ENCODE results near the gene DEPDC7. TPM values are rescaled to one million over a fixed set of nuclear protein-coding genes. Genes with fewer than 3 reads are reported as not detected.

DEPDC7 gene
- total RNA-seq, 1 experiment from 2014 or later: 1.2 TPM

DNA sequence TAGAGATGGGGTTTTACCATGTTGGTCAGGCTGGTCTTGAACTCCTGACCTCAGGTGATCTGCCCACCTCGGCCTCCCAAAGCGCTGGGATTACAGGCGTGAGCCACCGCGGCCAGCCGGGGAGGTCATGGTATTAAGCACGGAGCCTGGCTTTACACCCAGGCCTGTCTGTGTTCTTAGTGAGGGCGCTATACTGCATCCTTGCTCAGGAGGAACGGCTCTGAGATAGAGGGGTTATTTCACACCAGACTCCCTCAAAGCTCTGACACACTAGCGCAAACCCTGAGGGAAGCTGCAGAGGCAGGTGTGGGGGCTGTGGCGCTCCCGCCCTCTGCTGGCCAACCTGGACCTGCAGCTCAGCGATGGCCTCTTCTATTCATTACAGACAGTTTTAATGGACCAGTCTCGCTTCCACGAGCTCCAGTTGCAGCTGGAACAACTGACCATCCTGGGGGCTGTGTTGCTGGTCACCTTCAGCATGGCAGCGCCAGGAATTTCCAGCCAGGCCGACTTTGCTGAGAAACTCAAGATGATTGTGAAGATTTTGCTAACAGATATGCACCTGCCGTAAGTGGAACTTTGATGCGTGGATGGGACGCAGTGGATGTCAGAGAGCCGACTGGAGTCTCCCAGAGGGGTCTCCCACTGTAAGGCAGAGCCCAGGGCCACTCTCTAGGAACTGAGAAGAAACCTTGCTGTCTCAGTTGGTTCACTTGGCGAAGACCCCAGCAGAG is 49.9 kb downstream of the DEPDC7 start:
- Histone ChIP-seq H3K27me3 (ENCODE audit: insufficient read depth, low read depth) (no peaks in the 10 kb centered on the region), H3K9me3 (ENCODE audit: insufficient read depth, low read depth) (no peaks in the 10 kb centered on the region), H3K36me3 (ENCODE audit: low read depth) (no peaks in the 10 kb centered on the region), H3K4me3 (no peak overlapping the region), H3F3A (ENCODE audit: insufficient read depth, low read depth) (no peaks in the 10 kb centered on the region), H3K79me2 (ENCODE audit: low read depth) (no peaks in the 10 kb centered on the region), H3K27ac (no peak overlapping the region), H3K4me2 (no peak overlapping the region), H4K20me1 (ENCODE audit: insufficient read depth) (no peaks in the 10 kb centered on the region), H3K4me1 (replicated peaks; ENCODE audit: insufficient read depth) (no peaks in the 10 kb centered on the region), H3K9me2 (ENCODE audit: insufficient read depth) (no peaks in the 10 kb centered on the region), H2AFZ (no peak overlapping the region)
- peak in 1 of 2 experiments; percentile 54 for DNase-seq
- intact Hi-C loops (cut with micrococcal nuclease; ENCODE audit: unreplicated experiment): loop anchor here (1.0 to 10.0 kb wide), 6 partner anchors 88 to 762 kb away; partner anchors contain the start of gene QSER1
- TF ChIP-seq, protein P1, sequence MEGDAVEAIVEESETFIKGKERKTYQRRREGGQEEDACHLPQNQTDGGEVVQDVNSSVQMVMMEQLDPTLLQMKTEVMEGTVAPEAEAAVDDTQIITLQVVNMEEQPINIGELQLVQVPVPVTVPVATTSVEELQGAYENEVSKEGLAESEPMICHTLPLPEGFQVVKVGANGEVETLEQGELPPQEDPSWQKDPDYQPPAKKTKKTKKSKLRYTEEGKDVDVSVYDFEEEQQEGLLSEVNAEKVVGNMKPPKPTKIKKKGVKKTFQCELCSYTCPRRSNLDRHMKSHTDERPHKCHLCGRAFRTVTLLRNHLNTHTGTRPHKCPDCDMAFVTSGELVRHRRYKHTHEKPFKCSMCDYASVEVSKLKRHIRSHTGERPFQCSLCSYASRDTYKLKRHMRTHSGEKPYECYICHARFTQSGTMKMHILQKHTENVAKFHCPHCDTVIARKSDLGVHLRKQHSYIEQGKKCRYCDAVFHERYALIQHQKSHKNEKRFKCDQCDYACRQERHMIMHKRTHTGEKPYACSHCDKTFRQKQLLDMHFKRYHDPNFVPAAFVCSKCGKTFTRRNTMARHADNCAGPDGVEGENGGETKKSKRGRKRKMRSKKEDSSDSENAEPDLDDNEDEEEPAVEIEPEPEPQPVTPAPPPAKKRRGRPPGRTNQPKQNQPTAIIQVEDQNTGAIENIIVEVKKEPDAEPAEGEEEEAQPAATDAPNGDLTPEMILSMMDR (conservative IDR thresholded peaks at IDR 0.05): peak; percentile 90
- TF ChIP-seq EZH2 (IDR thresholded peaks at IDR 0.05; ENCODE audit: low read depth): no peak
- POLR2A ChIA-PET (ENCODE audit: unreplicated experiment): no interaction called here
- BruUV-seq (replicated peaks): no TSS peak
- CTCF ChIA-PET: interaction anchor here (0.6 to 1.0 kb wide), 4 partner anchors 21 to 591 kb away, joined by 3 to 7 read pairs (median 4); no protein-coding TSS in a partner anchor

DNA sequence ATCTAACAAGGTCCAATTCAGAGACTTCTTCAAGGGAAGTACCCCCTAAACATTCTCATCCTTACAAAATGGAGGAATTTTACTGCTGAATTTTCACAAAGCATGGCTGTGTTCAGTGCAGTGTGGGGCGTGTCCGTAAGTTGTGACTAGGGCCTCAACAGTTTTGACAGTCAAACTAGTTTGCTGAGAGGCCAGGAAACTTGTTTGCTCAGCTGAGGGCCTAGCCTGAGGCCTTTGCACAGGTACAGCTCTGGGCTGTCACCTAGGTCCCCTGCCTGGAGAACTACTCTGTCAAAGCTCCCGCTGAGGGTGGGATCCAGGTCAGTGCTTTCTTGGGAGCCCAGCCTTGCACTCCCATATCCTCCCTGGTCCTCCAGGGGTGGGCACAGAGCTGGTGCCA is 51.6 kb downstream of the DEPDC7 start:
- intact Hi-C loops (cut with micrococcal nuclease; ENCODE audit: unreplicated experiment): loop anchor here (5.0 to 10.0 kb wide), 3 partner anchors 90 to 760 kb away; partner anchors contain the start of gene QSER1
- no peaks in the 10 kb centered on the region for H3K9me3 ChIP-seq (ENCODE audit: insufficient read depth, low read depth)
- no peaks in the 10 kb centered on the region for H3K79me2 ChIP-seq (ENCODE audit: low read depth)
- no peaks in the 10 kb centered on the region for H3K4me1 ChIP-seq (replicated peaks; ENCODE audit: insufficient read depth)
- H2AFZ ChIP-seq: no peak overlapping the region
- H3K27me3 ChIP-seq (ENCODE audit: insufficient read depth, low read depth): no peaks in the 10 kb centered on the region
- H3F3A ChIP-seq (ENCODE audit: insufficient read depth, low read depth): no peaks in the 10 kb centered on the region
- POLR2A ChIA-PET (ENCODE audit: unreplicated experiment): no interaction called here
- H3K4me2 ChIP-seq: no peak overlapping the region
- H4K20me1 ChIP-seq (ENCODE audit: insufficient read depth): no peaks in the 10 kb centered on the region
- CTCF ChIA-PET: interaction anchor here (0.6 kb wide), 1 partner anchor 38 kb away, joined by 3 read pairs; no protein-coding TSS in a partner anchor
- no peak overlapping the region for H3K27ac ChIP-seq
- no peaks in the 10 kb centered on the region for H3K9me2 ChIP-seq (ENCODE audit: insufficient read depth)
- BruUV-seq (replicated peaks): no TSS peak
- no peaks in the 10 kb centered on the region for H3K36me3 ChIP-seq (ENCODE audit: low read depth)
- DNase-seq: peak in 1 of 2 experiments; percentile 42
- no peak overlapping the region for H3K4me3 ChIP-seq
- TF ChIP-seq EZH2 (IDR thresholded peaks at IDR 0.05; ENCODE audit: low read depth): no peak
- TF ChIP-seq, protein P1 (conservative IDR thresholded peaks at IDR 0.05): no peak

- no peak for DNase-seq
- Histone ChIP-seq H3K4me1 (replicated peaks; ENCODE audit: insufficient read depth) (no peaks in the 10 kb centered on the region), H3K36me3 (ENCODE audit: low read depth) (no peaks in the 10 kb centered on the region), H3K79me2 (ENCODE audit: low read depth) (no peaks in the 10 kb centered on the region), H3K27me3 (ENCODE audit: insufficient read depth, low read depth) (no peaks in the 10 kb centered on the region), H2AFZ (no peak overlapping the region), H3F3A (ENCODE audit: insufficient read depth, low read depth) (no peaks in the 10 kb centered on the region), H4K20me1 (ENCODE audit: insufficient read depth) (no peaks in the 10 kb centered on the region), H3K4me2 (no peak overlapping the region), H3K9me3 (ENCODE audit: insufficient read depth, low read depth) (no peaks in the 10 kb centered on the region), H3K27ac (no peak overlapping the region), H3K9me2 (ENCODE audit: insufficient read depth) (no peaks in the 10 kb centered on the region), H3K4me3 (no peak overlapping the region)
- intact Hi-C loops (cut with micrococcal nuclease; ENCODE audit: unreplicated experiment): loop anchor here (5.0 to 10.0 kb wide), 3 partner anchors 91 to 759 kb away; partner anchors contain the start of gene QSER1
- CTCF ChIA-PET: interaction anchor here (0.6 kb wide), 1 partner anchor 76 kb away, joined by 4 read pairs; no protein-coding TSS in a partner anchor
- no TSS peak for BruUV-seq (replicated peaks)
- POLR2A ChIA-PET (ENCODE audit: unreplicated experiment): no interaction called here
- TF ChIP-seq, protein P1 (conservative IDR thresholded peaks at IDR 0.05): no peak
- TF ChIP-seq EZH2 (IDR thresholded peaks at IDR 0.05; ENCODE audit: low read depth): no peak
Measured at GRCh38 chr11:33068611-33069340, 53.1 kb downstream of the DEPDC7 start.

All from PC-9 (cell line).